ENCODE measurements around the gene LBX1.

LBX1 gene

GRCh38 chr10:101241840-101242707 is 12.8 kb upstream of the LBX1 start:
- DNase-seq: no peak

- no peak for DNase-seq
Observed at GRCh38 chr10:101238732-101239105, 9.5 kb upstream of the LBX1 start.

- DNase-seq: no peak
Observed at GRCh38 chr10:101237982-101238731, 8.9 kb upstream of the LBX1 start.

- no peak for DNase-seq
Observed at GRCh38 chr10:101237081-101237981, 8.1 kb upstream of the LBX1 start.

- no peak for DNase-seq
Observed at GRCh38 chr10:101236376-101237080, 7.3 kb upstream of the LBX1 start.

DNA sequence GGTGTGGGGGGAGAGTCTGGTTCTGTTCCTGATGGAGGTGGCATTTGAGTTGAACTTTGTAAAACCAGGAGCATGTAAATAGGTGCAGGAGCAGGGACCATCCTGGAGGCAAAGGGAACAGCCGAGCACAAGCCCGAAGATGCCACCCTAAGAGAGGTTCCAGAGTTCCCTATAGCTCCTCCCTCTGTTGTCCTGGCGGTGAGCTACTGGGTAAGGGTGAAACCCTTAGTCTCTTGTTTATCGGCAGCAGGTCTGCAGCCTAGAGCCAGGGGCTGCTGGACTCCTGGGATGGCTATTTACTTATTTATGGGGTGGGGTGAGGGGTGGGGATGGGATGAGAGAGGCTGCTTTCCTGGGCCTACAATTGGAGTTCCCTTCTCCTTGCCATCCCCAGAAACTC is 6.5 kb upstream of the LBX1 start:
- DNase-seq: no peak

DNA sequence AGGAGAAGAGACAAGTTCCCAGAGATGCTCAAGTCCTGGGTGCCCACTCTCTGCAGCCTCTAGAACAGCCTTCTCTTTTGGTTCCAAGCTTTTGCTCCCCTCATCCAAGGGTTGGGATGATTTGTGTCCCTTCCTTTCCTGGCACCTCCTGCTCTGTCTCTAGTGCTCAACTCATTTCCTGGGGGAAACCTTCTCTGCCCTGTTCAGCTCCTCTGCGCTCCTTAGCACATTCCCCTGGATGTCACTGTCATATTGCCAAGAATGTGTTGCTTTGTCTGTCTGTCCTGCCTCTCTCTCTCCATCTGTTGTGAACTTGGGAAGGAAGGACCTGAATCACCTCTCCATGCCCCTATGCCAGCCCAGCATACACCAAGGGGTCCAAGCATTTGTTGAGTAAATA is 5.1 kb upstream of the LBX1 start:
- no peak for DNase-seq

DNA sequence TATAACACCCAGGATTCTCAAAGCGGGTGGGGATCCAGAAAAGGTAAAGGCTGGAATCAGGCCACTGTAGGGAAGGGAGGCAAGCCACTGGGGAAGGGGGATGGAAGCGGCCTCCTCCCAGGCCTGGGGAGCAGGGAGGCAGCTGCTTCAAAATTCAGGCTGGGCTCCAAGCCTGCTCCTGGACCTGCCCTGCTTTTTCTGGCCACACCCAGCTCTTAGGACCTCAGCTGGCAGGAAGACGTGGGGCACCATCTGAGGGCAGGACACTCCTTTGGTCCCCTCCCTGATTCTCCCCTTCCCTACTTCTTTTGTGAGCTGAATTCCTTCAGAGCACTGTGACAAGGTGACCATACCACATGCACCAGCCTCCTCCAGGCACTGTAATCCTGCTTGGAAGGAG is 4.6 kb upstream of the LBX1 start:
- no peak for DNase-seq

GRCh38 chr10:101233443-101233842 is 4.2 kb upstream of the LBX1 start:
- no peak for DNase-seq

DNA sequence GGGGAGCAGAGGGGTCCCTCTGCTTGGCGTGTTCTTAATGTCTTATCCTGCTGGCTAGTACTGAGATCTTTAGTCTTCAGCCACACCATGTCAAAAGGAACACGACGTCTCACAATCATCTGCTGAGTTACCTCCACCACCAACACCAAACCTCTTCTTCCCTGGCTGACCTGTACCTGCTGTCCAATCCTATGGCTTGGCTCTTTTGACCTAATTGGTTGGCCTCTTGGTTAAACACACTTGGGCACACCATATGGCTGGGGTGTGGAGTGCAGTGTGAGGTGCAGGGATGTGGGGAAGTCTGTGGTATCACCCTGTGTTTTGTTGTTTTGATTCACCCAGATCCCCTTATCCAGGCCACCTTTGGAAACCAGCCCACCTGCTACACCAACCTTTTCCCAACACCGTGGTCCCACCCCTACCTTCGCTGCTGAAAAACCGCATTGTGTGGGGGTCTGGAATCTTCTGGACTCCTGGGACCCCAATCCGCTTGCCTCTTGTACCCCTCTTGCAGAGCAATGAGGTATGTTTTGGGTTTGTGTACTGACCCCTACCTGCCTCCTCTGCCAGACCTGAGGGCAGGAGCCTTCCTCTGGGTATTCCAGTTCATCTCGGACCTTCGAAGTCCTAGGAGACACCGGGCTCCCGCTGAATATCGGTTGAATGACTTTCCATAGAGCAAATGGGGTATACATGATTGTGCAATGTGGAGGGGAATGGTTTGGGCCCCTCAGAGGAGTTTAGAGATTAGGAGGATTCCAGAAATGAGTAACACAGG is 2.8 kb upstream of the LBX1 start:
- DNase-seq: no peak

GRCh38 chr10:101231092-101231491 is 1.8 kb upstream of the LBX1 start:
- DNase-seq: no peak

DNA sequence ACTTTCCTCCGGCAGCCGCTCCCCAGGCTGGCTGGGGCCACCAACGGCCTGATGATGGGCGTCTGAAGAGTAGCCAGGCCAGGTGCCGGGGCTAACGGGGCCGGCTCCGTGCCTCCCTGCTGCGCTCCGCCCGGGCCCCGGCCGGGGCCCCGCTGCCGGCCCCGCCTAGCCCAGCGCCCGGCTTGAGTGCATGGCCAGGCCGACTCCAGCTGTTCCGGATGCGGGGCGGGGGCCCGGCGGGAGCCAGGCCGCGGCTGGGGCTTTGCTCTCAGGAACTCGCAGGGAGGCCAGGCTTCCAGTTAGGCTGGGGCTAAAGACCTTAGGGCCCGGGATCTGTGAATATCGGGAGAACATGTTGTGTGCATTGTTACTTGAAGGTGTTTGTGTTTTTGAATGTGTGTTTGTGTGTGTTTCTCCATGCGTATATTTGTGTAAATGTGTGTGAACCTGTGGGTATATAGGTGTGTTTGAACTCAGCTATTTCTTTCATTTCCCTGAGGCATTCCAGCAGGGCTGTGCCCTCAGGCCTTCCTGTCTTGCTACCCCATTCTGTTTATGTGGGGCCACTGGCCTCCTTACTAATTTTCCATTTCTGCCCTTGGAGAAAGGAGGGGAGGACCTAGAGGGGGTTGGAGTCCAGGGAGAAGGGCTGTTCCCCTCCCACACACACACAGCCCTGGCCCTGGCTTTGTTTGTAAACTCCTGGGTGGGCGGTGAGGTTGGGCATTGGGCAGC is 1.1 kb upstream of the LBX1 start:
- DNase-seq: no peak

GRCh38 chr10:101228966-101229265 is 347 bp downstream of the LBX1 start:
- no peak for DNase-seq

GRCh38 chr10:101228153-101228965 is 904 bp downstream of the LBX1 start:
- no peak for DNase-seq

- no peak for DNase-seq
Observed at GRCh38 chr10:101227429-101228152, 1.7 kb downstream of the LBX1 start.

GRCh38 chr10:101226491-101227428 is 2.5 kb downstream of the LBX1 start:
- no peak for DNase-seq

- DNase-seq: no peak
Observed at GRCh38 chr10:101225846-101226421, 3.3 kb downstream of the LBX1 start.
